Smooth muscle cell (in vitro differentiated cells): ENCODE measurements around the gene FRMD4A. TPM values are rescaled to one million over a fixed set of nuclear protein-coding genes. Genes with fewer than 3 reads are reported as not detected.

Source experiments
- DNase-seq: peaks from one replicate; lab custom pipeline; 2025; ENCODE audit not compliant: unreplicated experiment; lab: John Stamatoyannopoulos, UW
- H2AFZ ChIP-seq: fragments of 200-600 bp; sonication (generic); 2 replicates; pipeline ENCODE4 v1.6.0; 2016; ENCODE audit warnings: antibody characterized with exemption, low read depth, mild to moderate bottlenecking
- H3F3A ChIP-seq: fragments of 200-600 bp; sonication (generic); 2 replicates; pipeline ENCODE4 v1.6.0; 2017; ENCODE audit warnings: antibody characterized with exemption, low read depth
- H3K27ac ChIP-seq: fragments of 200-600 bp; sonication (generic); 2 replicates; pipeline ENCODE4 v1.5.1; 2016; ENCODE audit warnings: low read depth, mild to moderate bottlenecking
- H3K27me3 ChIP-seq: fragments of 200-600 bp; sonication (generic); 2 replicates; pipeline ENCODE4 v1.6.1; 2016; ENCODE audit warnings: low read depth, mild to moderate bottlenecking
- H3K36me3 ChIP-seq: fragments of 200-600 bp; sonication (generic); 2 replicates; pipeline ENCODE4 v1.5.1; 2016; ENCODE audit warnings: low read depth
- H3K4me1 ChIP-seq: fragments of 200-600 bp; sonication (generic); 2 replicates; pipeline ENCODE4 v1.5.1; 2016; ENCODE audit warnings: low read depth
- H3K4me2 ChIP-seq: fragments of 200-600 bp; sonication (generic); 2 replicates; pipeline ENCODE4 v1.6.0; 2016; ENCODE audit warnings: mild to moderate bottlenecking
- H3K4me3 ChIP-seq: fragments of 200-600 bp; sonication (generic); 2 replicates; pipeline ENCODE4 v1.5.1; 2016; ENCODE audit warnings: mild to moderate bottlenecking
- H3K79me2 ChIP-seq: fragments of 200-600 bp; sonication (generic); 2 replicates; pipeline ENCODE4 v1.6.0; 2016; ENCODE audit warnings: low read depth, mild to moderate bottlenecking
- H3K9ac ChIP-seq: fragments of 200-600 bp; sonication (generic); 2 replicates; pipeline ENCODE4 v1.6.0; 2016; ENCODE audit warnings: low read depth
- H3K9me3 ChIP-seq: fragments of 200-600 bp; sonication (generic); replicated peaks from 2 replicates; pipeline ENCODE4 v1.5.1; 2016; ENCODE audit warnings: low read depth
- H4K20me1 ChIP-seq: fragments of 200-600 bp; sonication (generic); 2 replicates; pipeline ENCODE4 v1.6.0; 2016; ENCODE audit warnings: low read depth
- WGBS: methylation state at CpG from one replicate; pipeline ENCODE4 v1.1.7; 2016; ENCODE audit warnings: low lambda C conversion rate; 5-methylcytosine and 5-hydroxymethylcytosine counted together
- polyA plus RNA-seq: library from polyadenylated mRNA; unstranded; fragments of >200 nt; fragmentation: Nextera tagmentation; extraction: Ambion mirVana; gene quantifications from 2 replicates; pipeline ENCODE4 v1.2.1, GENCODE V29; 2016
- total RNA-seq: library from RNA; depleted of rRNA; stranded (reverse); fragments of >200 nt; gene quantifications from 2 replicates; pipeline ENCODE4 v1.2.3, GENCODE V29; 2014
- TF ChIP-seq, protein P1 (sequence below): fragments of 200-600 bp; sonication (generic); IDR thresholded peaks from 2 replicates; pipeline ENCODE4 v1.5.1; 2017; ENCODE audit warnings: borderline replicate concordance, mild to moderate bottlenecking, antibody characterized with exemption; ENCODE audit not compliant: insufficient read depth, poor library complexity, severe bottlenecking

The FRMD4A gene
- total and polyA plus RNA-seq, 2 experiments from 2014 or later = 3.0 to 5.4 TPM

DNA sequence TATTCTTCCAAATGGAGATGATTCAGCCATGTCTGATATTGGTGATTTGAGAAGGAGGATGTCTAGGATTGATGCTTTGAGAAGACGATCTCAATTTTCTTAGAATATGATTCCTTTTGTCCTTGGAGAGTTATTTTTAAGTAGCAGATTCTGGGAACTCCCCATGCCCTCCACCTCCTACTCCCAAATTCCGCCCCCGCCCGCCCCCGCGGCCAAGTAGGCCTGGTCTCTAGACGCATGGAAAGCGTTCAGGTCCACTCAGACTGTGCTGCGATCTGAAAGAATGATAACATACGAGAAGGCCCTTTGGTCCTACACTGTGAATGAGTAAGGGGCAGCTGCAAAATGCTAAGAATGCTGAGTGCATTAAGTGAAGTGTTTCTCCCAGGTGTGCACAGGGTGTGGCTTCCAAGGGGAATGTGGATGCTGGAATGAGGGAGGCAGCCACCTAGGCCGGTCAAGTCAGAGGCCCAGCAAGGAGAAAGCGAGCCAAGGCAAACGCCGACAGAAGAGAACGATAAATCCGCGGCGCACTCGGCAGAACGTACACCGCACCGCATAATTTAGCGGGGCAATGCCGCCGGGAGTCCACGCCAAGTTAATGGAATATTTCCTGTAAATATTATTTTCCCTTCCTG, 601.7 kb downstream of the FRMD4A start:
- Histone ChIP-seq H3K9me3 (no peaks in the 10 kb centered on the region), H4K20me1 (no peaks in the 10 kb centered on the region), H3F3A (no peaks in the 10 kb centered on the region), H3K9ac (no peak overlapping the region), H2AFZ (no peak overlapping the region), H3K4me3 (no peak overlapping the region), H3K27me3 (peaks cover 11% of the 10 kb centered on the region), H3K4me2 (no peak overlapping the region), H3K4me1 (peaks cover 7% of the 10 kb centered on the region), H3K27ac (no peak overlapping the region), H3K36me3 (no peaks in the 10 kb centered on the region), H3K79me2 (no peaks in the 10 kb centered on the region)
- TF ChIP-seq, protein P1, sequence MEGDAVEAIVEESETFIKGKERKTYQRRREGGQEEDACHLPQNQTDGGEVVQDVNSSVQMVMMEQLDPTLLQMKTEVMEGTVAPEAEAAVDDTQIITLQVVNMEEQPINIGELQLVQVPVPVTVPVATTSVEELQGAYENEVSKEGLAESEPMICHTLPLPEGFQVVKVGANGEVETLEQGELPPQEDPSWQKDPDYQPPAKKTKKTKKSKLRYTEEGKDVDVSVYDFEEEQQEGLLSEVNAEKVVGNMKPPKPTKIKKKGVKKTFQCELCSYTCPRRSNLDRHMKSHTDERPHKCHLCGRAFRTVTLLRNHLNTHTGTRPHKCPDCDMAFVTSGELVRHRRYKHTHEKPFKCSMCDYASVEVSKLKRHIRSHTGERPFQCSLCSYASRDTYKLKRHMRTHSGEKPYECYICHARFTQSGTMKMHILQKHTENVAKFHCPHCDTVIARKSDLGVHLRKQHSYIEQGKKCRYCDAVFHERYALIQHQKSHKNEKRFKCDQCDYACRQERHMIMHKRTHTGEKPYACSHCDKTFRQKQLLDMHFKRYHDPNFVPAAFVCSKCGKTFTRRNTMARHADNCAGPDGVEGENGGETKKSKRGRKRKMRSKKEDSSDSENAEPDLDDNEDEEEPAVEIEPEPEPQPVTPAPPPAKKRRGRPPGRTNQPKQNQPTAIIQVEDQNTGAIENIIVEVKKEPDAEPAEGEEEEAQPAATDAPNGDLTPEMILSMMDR = no peak
- no peak for DNase-seq
- 84% methylated on average over 26 of the region's 26 CpGs for WGBS

DNA sequence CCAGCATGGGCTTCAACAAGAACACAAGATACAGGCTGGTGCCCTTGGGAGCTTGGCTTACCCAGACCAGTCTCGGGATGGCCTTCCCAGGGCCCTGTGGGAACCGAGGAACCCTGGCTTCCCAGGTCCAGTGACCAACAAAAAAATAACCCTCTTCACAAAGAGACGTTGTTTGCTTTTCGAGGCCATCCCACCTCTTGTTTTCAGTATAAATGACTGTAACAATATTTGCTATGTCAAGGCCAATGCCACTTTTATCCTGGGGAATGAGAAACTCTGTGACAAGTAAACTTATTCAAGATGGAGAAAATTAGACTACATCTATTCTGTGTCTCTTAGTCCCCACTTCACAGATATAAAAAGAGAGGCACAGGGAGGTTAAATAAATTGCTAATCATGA, 605.1 kb downstream of the FRMD4A start:
- no peak overlapping the region for H3K9ac ChIP-seq
- TF ChIP-seq, protein P1 = no peak
- no peaks in the 10 kb centered on the region for H4K20me1 ChIP-seq
- H3K4me1 ChIP-seq = peaks cover 7% of the 10 kb centered on the region
- H2AFZ ChIP-seq = no peak overlapping the region
- no peak overlapping the region for H3K27ac ChIP-seq
- H3K4me2 ChIP-seq = no peak overlapping the region
- peaks cover 5% of the 10 kb centered on the region for H3K27me3 ChIP-seq
- H3F3A ChIP-seq = no peaks in the 10 kb centered on the region
- H3K4me3 ChIP-seq = no peak overlapping the region
- no peak for DNase-seq
- WGBS = 95% methylated on average over 4 of the region's 4 CpGs
- H3K79me2 ChIP-seq = no peaks in the 10 kb centered on the region
- H3K36me3 ChIP-seq = no peaks in the 10 kb centered on the region
- no peaks in the 10 kb centered on the region for H3K9me3 ChIP-seq

DNA sequence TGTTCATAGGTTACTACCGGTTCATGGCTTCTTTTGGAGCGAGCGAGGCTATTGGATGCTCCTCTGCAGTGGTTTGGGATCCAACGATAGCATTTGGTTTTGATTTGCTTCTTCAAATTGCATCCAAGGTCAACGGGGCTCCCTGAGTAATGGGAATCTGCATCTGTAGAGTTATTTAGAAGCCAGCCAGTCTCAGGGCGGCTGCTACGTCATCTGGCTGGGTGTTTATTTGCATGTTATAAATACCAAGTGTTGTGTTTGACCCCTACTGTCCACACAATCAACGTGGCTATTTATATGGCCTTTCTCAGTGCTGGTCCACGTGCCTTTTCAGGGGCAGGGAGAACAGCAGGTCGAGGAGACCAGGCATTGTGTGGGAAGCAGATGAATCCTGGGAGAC, 606.2 kb downstream of the FRMD4A start:
- Histone ChIP-seq H3K4me3 (no peak overlapping the region), H3K79me2 (no peaks in the 10 kb centered on the region), H3K4me2 (no peak overlapping the region), H4K20me1 (no peaks in the 10 kb centered on the region), H3K36me3 (no peaks in the 10 kb centered on the region), H3K27ac (no peak overlapping the region), H3F3A (no peaks in the 10 kb centered on the region), H3K9ac (no peak overlapping the region), H3K9me3 (no peaks in the 10 kb centered on the region), H2AFZ (no peak overlapping the region), H3K4me1 (no peaks in the 10 kb centered on the region), H3K27me3 (no peaks in the 10 kb centered on the region)
- 88% methylated on average over 10 of the region's 10 CpGs for WGBS
- DNase-seq = no peak
- TF ChIP-seq, protein P1 = no peak
